Left renal cortex interstitium (tissue), 4 donors: ENCODE measurements around the gene ZDHHC15. TPM values are rescaled to one million over a fixed set of nuclear protein-coding genes. Genes with fewer than 3 reads are reported as not detected.

Experiments
- polyA plus RNA-seq, 4 donors: library from polyadenylated mRNA; unstranded; fragments of 120-200 nt; gene quantifications; one replicate each; pipeline ENCODE4 v1.2.1, GENCODE V29; 2013; ENCODE audit not compliant: insufficient read length in 4 of 4

Gene ZDHHC15
- polyA plus RNA-seq, 4 donors: 5.9 to 7.5 (median 7.2) TPM

Other genes with a start within 250 kb of the ZDHHC15 start
- gene UPRT, start 249.0 kb downstream of the ZDHHC15 start, polyA plus RNA-seq: 10 to 100 TPM; 14.5 to 19.9 (median 16.2) TPM